HepG2 (cell line): ENCODE data around the gene NOXA1. TPM values are rescaled to one million over a fixed set of nuclear protein-coding genes. Genes with fewer than 3 reads are reported as not detected.

Experiments used
- ARNT2 ChIP-seq: sonication (generic); formaldehyde crosslinking; IDR thresholded peaks from 2 replicates; pipeline ENCODE4 v1.8.0; 2022; ENCODE audit warnings: mild to moderate bottlenecking, low read depth, missing genetic modification reagents, moderate library complexity
- ESRRA ChIP-seq: sonication (generic); formaldehyde crosslinking; IDR thresholded peaks from 2 replicates; pipeline ENCODE4 v1.5.1; 2020; ENCODE audit warnings: mild to moderate bottlenecking, low read depth, missing genetic modification reagents
- FOXM1 ChIP-seq: sonication (generic); formaldehyde crosslinking; IDR thresholded peaks from 2 replicates; pipeline ENCODE4 v1.5.0; 2020; ENCODE audit warnings: missing genetic modification reagents
- GABPB1 ChIP-seq: IDR thresholded peaks from 2 replicates; pipeline ENCODE4 v1.6.1; 2016; ENCODE audit warnings: mild to moderate bottlenecking, missing genetic modification reagents, moderate library complexity, missing compliant biosample characterization
- GLI4 ChIP-seq: sonication (generic); formaldehyde crosslinking; IDR thresholded peaks from 2 replicates; pipeline ENCODE4 v1.5.1; 2020; ENCODE audit warnings: missing genetic modification reagents, mild to moderate bottlenecking, moderate library complexity, borderline replicate concordance
- SUZ12 ChIP-seq: fragments of 150-350 bp; IDR thresholded peaks from 2 replicates; pipeline ENCODE4 v1.6.1; 2014; ENCODE audit warnings: low read depth, low read length
- TOPORS ChIP-seq: sonication (generic); formaldehyde crosslinking; IDR thresholded peaks from 2 replicates; pipeline ENCODE4 v1.8.0; 2023; ENCODE audit warnings: mild to moderate bottlenecking, missing genetic modification reagents
- TP53 ChIP-seq: sonication (generic); formaldehyde crosslinking; conservative IDR thresholded peaks from 2 replicates; pipeline ENCODE4 v1.4.0; 2020; ENCODE audit warnings: missing genetic modification reagents
- ZMYM3 ChIP-seq: sonication (generic); formaldehyde crosslinking; IDR thresholded peaks from 2 replicates; pipeline ENCODE4 v1.5.1; 2020; ENCODE audit warnings: mild to moderate bottlenecking, missing genetic modification reagents
- ZNF180 ChIP-seq: sonication (generic); formaldehyde crosslinking; IDR thresholded peaks from 2 replicates; pipeline ENCODE4 v1.4.0; 2020; ENCODE audit warnings: low read depth, missing genetic modification reagents, borderline replicate concordance
- ZNF292 ChIP-seq: sonication (generic); formaldehyde crosslinking; IDR thresholded peaks from 2 replicates; pipeline ENCODE4 v1.8.1; 2022; ENCODE audit warnings: mild to moderate bottlenecking, low read depth, missing genetic modification reagents, borderline replicate concordance
- ZNF337 ChIP-seq: sonication (generic); formaldehyde crosslinking; IDR thresholded peaks from 2 replicates; pipeline ENCODE4 v1.5.1; 2020; ENCODE audit warnings: missing genetic modification reagents, low read depth, mild to moderate bottlenecking, borderline replicate concordance
- ZNF547 ChIP-seq: sonication (generic); formaldehyde crosslinking; IDR thresholded peaks from 2 replicates; pipeline ENCODE4 v1.5.1; 2020; ENCODE audit warnings: mild to moderate bottlenecking, missing genetic modification reagents
- ZSCAN25 ChIP-seq: sonication (generic); formaldehyde crosslinking; IDR thresholded peaks from 2 replicates; pipeline ENCODE4 v1.8.0; 2022; ENCODE audit warnings: mild to moderate bottlenecking, missing genetic modification reagents
- ZSCAN30 ChIP-seq: sonication (generic); formaldehyde crosslinking; IDR thresholded peaks from 2 replicates; pipeline ENCODE4 v1.5.0; 2020; ENCODE audit warnings: mild to moderate bottlenecking, missing genetic modification reagents
- polyA plus RNA-seq, 8 experiments: library from polyadenylated mRNA; depleted of rRNA in 3 of 8; stranded (reverse) in 7 of 8; unstranded in 1 of 8; fragments of >200 nt; fragmentation: Illumina TruSeq in 4 of 8; extraction: Trizol in 4 of 8; gene quantifications; 2 replicates each; pipeline versions ENCODE4 v1.2.1 to v1.2.3, GENCODE V29; 2011 to 2016; ENCODE audit warnings: low read depth in 4 of 8, missing spikeins in 1 of 8, mixed read lengths in 1 of 8; ENCODE audit not compliant: insufficient read depth in 1 of 8
- total RNA-seq, 5 experiments: library from RNA; depleted of rRNA; stranded (reverse); fragments of >200 nt; fragmentation: Illumina TruSeq; extraction: Trizol; gene quantifications; 2 replicates each; pipeline ENCODE4 v1.2.3, GENCODE V29; 2016; ENCODE audit warnings: low read depth in 1 of 5
- TF ChIP-seq, protein P1 (sequence below): sonication (generic); formaldehyde crosslinking; IDR thresholded peaks from 2 replicates; pipeline ENCODE4 v1.4.0; 2020; ENCODE audit warnings: missing genetic modification reagents, borderline replicate concordance
- TF ChIP-seq, protein P2 (sequence below): sonication (generic); formaldehyde crosslinking; IDR thresholded peaks from 2 replicates; pipeline ENCODE4 v1.5.1; 2020; ENCODE audit warnings: mild to moderate bottlenecking, missing genetic modification reagents, moderate library complexity
- TF ChIP-seq, protein P3 (sequence below): sonication (generic); formaldehyde crosslinking; IDR thresholded peaks from 2 replicates; pipeline ENCODE4 v1.4.0; 2020; ENCODE audit warnings: missing genetic modification reagents, borderline replicate concordance

The NOXA1 gene
- total and polyA plus RNA-seq, 2 of the 13 experiments (the other 11 are each of a cell fraction or from before 2014, with no cell fraction given), result 0.78 to 1.2 TPM

DNA sequence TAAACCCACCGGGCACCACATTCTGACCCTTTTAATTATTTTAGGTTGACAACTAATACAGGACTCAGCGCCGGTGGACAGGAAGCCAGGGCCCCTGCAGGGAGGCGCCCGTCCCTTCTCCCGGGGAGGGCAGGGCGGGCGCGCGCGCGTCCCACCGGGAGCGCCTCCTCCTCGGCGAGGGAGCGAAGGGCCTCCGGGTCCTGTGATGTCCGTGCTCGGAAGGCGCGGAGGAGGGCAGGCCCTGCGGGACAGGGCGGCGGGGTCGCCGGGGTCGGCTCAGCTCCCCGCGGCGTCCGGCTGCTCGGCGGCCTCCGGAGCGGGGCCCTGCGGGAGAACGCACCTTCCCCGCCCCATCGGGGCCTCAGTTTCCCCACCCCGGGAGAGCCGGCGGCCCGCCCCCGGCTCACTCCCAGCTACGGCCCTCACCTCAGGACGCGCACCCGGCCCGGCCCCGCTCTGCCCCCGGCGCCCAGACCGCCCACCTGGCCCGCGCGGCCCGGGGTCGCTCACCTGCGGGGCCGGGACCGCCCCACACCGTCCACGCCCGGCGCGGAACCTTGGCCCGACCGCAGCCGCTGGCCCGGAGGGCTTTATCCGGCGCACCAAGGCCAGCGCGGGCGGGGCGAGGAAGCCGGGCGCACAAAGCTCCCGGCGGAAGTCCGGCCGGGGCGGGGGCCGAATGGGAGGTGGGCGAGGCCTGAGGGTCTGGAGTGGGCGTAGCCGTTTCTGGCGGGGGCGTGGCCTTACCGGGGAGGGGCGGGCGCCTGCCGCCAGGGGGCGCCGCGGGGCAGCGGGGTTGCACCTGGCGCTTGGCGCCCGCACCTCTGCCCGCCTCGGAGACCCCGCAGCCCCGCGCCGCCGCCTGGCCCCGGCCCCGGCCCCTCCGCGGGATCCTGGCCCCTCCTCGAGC lies at the start of gene NOXA1, which contains the start of gene EXD3 (continued):
- TF ChIP-seq ZNF337 (CRISPR knock-in tag) (no peak), ZSCAN25 (CRISPR knock-in tag) (peak; percentile 57), GLI4 (CRISPR knock-in tag) (0 out of 2 replicates have a peak, but pooled peaks have one; percentile 36), GABPB1 (CRISPR knock-in tag) (peak; percentile 92), TP53 (0 out of 2 replicates have a peak, but pooled peaks have one; percentile 52), ZSCAN30 (CRISPR knock-in tag) (no peak), FOXM1 (CRISPR knock-in tag) (peak; percentile 34; the same call in 1 of the 2 replicates), ZNF180 (CRISPR knock-in tag) (no peak), ZNF547 (CRISPR knock-in tag) (peak; percentile 62; the same call in 1 of the 2 replicates), ZNF292 (CRISPR knock-in tag) (no peak), TOPORS (peak; percentile 90), ZMYM3 (CRISPR knock-in tag) (no peak), SUZ12 (no peak), ESRRA (CRISPR knock-in tag) (peak; percentile 64), ARNT2 (CRISPR knock-in tag) (peak; percentile 65; the same call in 1 of the 2 replicates)
- TF ChIP-seq, protein P1, sequence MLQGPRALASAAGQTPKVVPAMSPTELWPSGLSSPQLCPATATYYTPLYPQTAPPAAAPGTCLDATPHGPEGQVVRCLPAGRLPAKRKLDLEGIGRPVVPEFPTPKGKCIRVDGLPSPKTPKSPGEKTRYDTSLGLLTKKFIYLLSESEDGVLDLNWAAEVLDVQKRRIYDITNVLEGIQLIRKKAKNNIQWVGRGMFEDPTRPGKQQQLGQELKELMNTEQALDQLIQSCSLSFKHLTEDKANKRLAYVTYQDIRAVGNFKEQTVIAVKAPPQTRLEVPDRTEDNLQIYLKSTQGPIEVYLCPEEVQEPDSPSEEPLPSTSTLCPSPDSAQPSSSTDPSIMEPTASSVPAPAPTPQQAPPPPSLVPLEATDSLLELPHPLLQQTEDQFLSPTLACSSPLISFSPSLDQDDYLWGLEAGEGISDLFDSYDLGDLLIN (CRISPR knock-in tag), result no peak
- TF ChIP-seq, protein P2, sequence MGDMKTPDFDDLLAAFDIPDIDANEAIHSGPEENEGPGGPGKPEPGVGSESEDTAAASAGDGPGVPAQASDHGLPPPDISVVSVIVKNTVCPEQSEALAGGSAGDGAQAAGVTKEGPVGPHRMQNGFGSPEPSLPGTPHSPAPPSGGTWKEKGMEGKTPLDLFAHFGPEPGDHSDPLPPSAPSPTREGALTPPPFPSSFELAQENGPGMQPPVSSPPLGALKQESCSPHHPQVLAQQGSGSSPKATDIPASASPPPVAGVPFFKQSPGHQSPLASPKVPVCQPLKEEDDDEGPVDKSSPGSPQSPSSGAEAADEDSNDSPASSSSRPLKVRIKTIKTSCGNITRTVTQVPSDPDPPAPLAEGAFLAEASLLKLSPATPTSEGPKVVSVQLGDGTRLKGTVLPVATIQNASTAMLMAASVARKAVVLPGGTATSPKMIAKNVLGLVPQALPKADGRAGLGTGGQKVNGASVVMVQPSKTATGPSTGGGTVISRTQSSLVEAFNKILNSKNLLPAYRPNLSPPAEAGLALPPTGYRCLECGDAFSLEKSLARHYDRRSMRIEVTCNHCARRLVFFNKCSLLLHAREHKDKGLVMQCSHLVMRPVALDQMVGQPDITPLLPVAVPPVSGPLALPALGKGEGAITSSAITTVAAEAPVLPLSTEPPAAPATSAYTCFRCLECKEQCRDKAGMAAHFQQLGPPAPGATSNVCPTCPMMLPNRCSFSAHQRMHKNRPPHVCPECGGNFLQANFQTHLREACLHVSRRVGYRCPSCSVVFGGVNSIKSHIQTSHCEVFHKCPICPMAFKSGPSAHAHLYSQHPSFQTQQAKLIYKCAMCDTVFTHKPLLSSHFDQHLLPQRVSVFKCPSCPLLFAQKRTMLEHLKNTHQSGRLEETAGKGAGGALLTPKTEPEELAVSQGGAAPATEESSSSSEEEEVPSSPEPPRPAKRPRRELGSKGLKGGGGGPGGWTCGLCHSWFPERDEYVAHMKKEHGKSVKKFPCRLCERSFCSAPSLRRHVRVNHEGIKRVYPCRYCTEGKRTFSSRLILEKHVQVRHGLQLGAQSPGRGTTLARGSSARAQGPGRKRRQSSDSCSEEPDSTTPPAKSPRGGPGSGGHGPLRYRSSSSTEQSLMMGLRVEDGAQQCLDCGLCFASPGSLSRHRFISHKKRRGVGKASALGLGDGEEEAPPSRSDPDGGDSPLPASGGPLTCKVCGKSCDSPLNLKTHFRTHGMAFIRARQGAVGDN (CRISPR knock-in tag), result peak; percentile 69
- TF ChIP-seq, protein P3, sequence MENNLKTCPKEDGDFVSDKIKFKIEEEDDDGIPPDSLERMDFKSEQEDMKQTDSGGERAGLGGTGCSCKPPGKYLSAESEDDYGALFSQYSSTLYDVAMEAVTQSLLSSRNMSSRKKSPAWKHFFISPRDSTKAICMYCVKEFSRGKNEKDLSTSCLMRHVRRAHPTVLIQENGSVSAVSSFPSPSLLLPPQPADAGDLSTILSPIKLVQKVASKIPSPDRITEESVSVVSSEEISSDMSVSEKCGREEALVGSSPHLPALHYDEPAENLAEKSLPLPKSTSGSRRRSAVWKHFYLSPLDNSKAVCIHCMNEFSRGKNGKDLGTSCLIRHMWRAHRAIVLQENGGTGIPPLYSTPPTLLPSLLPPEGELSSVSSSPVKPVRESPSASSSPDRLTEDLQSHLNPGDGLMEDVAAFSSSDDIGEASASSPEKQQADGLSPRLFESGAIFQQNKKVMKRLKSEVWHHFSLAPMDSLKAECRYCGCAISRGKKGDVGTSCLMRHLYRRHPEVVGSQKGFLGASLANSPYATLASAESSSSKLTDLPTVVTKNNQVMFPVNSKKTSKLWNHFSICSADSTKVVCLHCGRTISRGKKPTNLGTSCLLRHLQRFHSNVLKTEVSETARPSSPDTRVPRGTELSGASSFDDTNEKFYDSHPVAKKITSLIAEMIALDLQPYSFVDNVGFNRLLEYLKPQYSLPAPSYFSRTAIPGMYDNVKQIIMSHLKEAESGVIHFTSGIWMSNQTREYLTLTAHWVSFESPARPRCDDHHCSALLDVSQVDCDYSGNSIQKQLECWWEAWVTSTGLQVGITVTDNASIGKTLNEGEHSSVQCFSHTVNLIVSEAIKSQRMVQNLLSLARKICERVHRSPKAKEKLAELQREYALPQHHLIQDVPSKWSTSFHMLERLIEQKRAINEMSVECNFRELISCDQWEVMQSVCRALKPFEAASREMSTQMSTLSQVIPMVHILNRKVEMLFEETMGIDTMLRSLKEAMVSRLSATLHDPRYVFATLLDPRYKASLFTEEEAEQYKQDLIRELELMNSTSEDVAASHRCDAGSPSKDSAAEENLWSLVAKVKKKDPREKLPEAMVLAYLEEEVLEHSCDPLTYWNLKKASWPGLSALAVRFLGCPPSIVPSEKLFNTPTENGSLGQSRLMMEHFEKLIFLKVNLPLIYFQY (CRISPR knock-in tag), result peak; percentile 88
